Trophoblast cell (in vitro differentiated cells and primary cell): ENCODE results near the gene SIAH3.

ENCODE experiments used
- DNase-seq, 2 donors: peaks; one replicate each; pipeline ENCODE4 v3.0.0-alpha.2; 2016
- H2AFZ ChIP-seq: 2 replicates; pipeline ENCODE4 v1.6.1; 2013; ENCODE audit warnings: low read length, moderate library complexity, mild to moderate bottlenecking; ENCODE audit not compliant: insufficient read depth, poor library complexity
- H2AK5ac ChIP-seq: 2 replicates; pipeline ENCODE4 v1.6.1; 2013; ENCODE audit warnings: mild to moderate bottlenecking, low read length
- H2BK120ac ChIP-seq: 2 replicates; pipeline ENCODE4 v1.6.1; 2013; ENCODE audit warnings: low read length, mild to moderate bottlenecking, moderate library complexity; ENCODE audit not compliant: insufficient read depth, poor library complexity
- H2BK12ac ChIP-seq: 2 replicates; pipeline ENCODE4 v1.6.1; 2013; ENCODE audit warnings: mild to moderate bottlenecking, low read length, moderate library complexity
- H2BK5ac ChIP-seq: 2 replicates; pipeline ENCODE4 v1.6.1; 2013; ENCODE audit warnings: low read length, low read depth, moderate library complexity, mild to moderate bottlenecking; ENCODE audit not compliant: poor library complexity
- H3K14ac ChIP-seq: 2 replicates; pipeline ENCODE4 v1.6.1; 2013; ENCODE audit warnings: mild to moderate bottlenecking, low read length
- H3K18ac ChIP-seq: 2 replicates; pipeline ENCODE4 v1.6.1; 2013; ENCODE audit warnings: mild to moderate bottlenecking, low read length
- H3K23ac ChIP-seq: 2 replicates; pipeline ENCODE4 v1.6.1; 2013; ENCODE audit warnings: low read length
- H3K27ac ChIP-seq: 2 replicates; pipeline ENCODE4 v1.5.1; 2013; ENCODE audit warnings: low read depth, mild to moderate bottlenecking, inconsistent platforms, low read length, moderate library complexity
- H3K27me3 ChIP-seq: 2 replicates; pipeline ENCODE4 v1.6.1; 2013; ENCODE audit warnings: inconsistent platforms, mild to moderate bottlenecking, low read length, moderate library complexity; ENCODE audit not compliant: insufficient read depth
- H3K36me3 ChIP-seq, 2 experiments: 1 replicate in 1 of 2; 2 replicates in 1 of 2; pipeline ENCODE4 v1.6.1; 2013; ENCODE audit warnings: low read length in 2 of 2, mild to moderate bottlenecking in 2 of 2, moderate library complexity in 1 of 2; ENCODE audit not compliant: insufficient read depth in 2 of 2, control insufficient read depth in 1 of 2
- H3K4ac ChIP-seq: 2 replicates; pipeline ENCODE4 v1.6.1; 2013; ENCODE audit warnings: low read depth, mild to moderate bottlenecking, low read length, moderate library complexity
- H3K4me1 ChIP-seq, 2 experiments: 1 replicate in 1 of 2; 2 replicates in 1 of 2; pipeline ENCODE4 v1.6.1; 2013; ENCODE audit warnings: low read length in 2 of 2, mild to moderate bottlenecking in 2 of 2, moderate library complexity in 1 of 2; ENCODE audit not compliant: insufficient read depth in 2 of 2, control insufficient read depth in 1 of 2
- H3K4me2 ChIP-seq: 2 replicates; pipeline ENCODE4 v1.6.1; 2013; ENCODE audit warnings: inconsistent platforms, mild to moderate bottlenecking, low read length, moderate library complexity
- H3K4me3 ChIP-seq: 2 replicates; pipeline ENCODE4 v1.5.1; 2013; ENCODE audit warnings: mild to moderate bottlenecking, low read depth, low read length, inconsistent platforms
- H3K79me1 ChIP-seq: one replicate; pipeline ENCODE4 v1.6.1; 2013; ENCODE audit warnings: low read length
- H3K79me2 ChIP-seq: 2 replicates; pipeline ENCODE4 v1.6.1; 2013; ENCODE audit warnings: low read length, mild to moderate bottlenecking; ENCODE audit not compliant: control insufficient read depth, insufficient read depth, poor library complexity
- H3K9ac ChIP-seq: 2 replicates; pipeline ENCODE4 v1.6.1; 2013; ENCODE audit warnings: mild to moderate bottlenecking, low read length
- H3K9me3 ChIP-seq: 2 replicates; pipeline ENCODE4 v1.6.1; 2013; ENCODE audit warnings: low read depth, mild to moderate bottlenecking, control low read depth, inconsistent platforms, low read length; ENCODE audit not compliant: insufficient read depth
- H4K12ac ChIP-seq: 2 replicates; pipeline ENCODE4 v1.6.1; 2013; ENCODE audit warnings: low read depth, mild to moderate bottlenecking, low read length, moderate library complexity
- H4K8ac ChIP-seq: 2 replicates; pipeline ENCODE4 v1.6.1; 2013; ENCODE audit warnings: low read depth, mild to moderate bottlenecking, low read length, moderate library complexity
- H4K91ac ChIP-seq: one replicate; pipeline ENCODE4 v1.6.1; 2013; ENCODE audit warnings: low read depth, mild to moderate bottlenecking, low read length, moderate library complexity
- WGBS: extraction: QIAGEN DNeasy Blood & Tissue Kit; methylation state at CpG from one replicate; pipeline ENCODE4 v1.1.7; 2013; ENCODE audit warnings: missing lambda C conversion rate; ENCODE audit not compliant: insufficient read length, insufficient coverage; ENCODE audit errors: extremely low coverage; 5-methylcytosine and 5-hydroxymethylcytosine counted together

Gene SIAH3

DNA sequence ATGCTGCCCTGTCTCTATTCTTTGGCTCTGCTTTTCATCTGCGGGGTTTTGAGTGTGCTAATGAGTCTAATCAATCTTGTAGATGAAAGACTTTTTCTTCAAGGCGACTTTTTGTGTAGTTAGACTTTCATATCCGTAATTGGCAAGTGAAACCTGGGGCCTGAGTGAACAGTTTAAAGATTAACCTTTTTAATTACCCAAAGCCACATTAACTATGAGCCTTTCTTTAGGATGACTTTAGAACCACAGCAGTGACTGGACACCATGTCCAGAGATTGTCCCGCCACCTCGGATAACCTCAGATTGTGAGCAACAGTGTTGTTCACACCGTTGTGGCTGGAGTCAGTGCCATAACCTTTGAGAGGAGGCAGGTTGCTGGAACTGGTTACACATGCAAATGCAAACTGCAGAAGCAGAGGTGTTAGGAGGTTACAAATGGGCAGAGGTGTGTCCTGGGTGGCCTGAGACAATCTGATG, 58.7 kb downstream of the SIAH3 start:
- Histone ChIP-seq H4K12ac (no peak overlapping the region), H3K23ac (no peak overlapping the region), H3K4me2 (no peak overlapping the region), H3K79me2 (no peaks in the 10 kb centered on the region), H2BK12ac (no peak overlapping the region), H3K9me3 (no peaks in the 10 kb centered on the region), H3K27me3 (no peaks in the 10 kb centered on the region), H3K36me3 (no peaks in the 10 kb centered on the region), H3K4me3 (no peak overlapping the region), H3K4ac (no peak overlapping the region), H4K8ac (no peak overlapping the region), H2AFZ (no peak overlapping the region), H3K9ac (no peak overlapping the region), H3K79me1 (no peaks in the 10 kb centered on the region), H3K14ac (no peak overlapping the region), H3K27ac (no peak overlapping the region), H2BK120ac (no peak overlapping the region), H3K4me1 (peaks cover 0 to 2% of the 10 kb centered on the region in 2 experiments), H4K91ac (no peak overlapping the region), H3K18ac (no peak overlapping the region), H2BK5ac (no peak overlapping the region), H2AK5ac (no peak overlapping the region)
- DNase-seq = no peak
- WGBS = no CpG with 5 or more reads among the region's 6 CpGs

DNA sequence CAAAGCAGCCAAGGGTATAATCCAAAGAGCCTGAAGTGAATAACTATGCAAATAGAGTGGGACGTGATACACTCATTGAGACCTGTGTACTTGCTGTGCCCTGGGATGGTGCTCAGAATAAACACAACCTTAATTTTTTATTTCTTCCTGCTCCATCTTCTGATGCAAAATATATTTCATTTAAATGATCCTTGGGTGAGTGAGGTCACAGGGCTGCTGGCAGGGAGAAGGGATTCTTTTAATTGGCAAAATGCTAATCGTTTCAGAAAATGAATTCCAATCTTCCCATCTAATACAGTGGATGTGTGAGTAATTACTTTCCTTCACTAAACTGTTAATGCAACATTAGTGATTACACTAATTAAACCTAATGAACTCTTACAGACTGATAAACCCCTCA, 63.5 kb downstream of the SIAH3 start:
- H3K23ac ChIP-seq = no peak overlapping the region
- H3K36me3 ChIP-seq = no peaks in the 10 kb centered on the region
- H4K8ac ChIP-seq = no peak overlapping the region
- H2AFZ ChIP-seq = no peak overlapping the region
- H2AK5ac ChIP-seq = no peak overlapping the region
- no CpG with 5 or more reads among the region's 2 CpGs for WGBS
- no peak overlapping the region for H3K14ac ChIP-seq
- no peaks in the 10 kb centered on the region for H3K9me3 ChIP-seq
- no peaks in the 10 kb centered on the region for H3K27me3 ChIP-seq
- no peak overlapping the region for H3K4me2 ChIP-seq
- H3K79me1 ChIP-seq = no peaks in the 10 kb centered on the region
- H2BK12ac ChIP-seq = no peak overlapping the region
- no peak overlapping the region for H2BK5ac ChIP-seq
- no peak overlapping the region for H3K18ac ChIP-seq
- H2BK120ac ChIP-seq = no peak overlapping the region
- H4K12ac ChIP-seq = no peak overlapping the region
- no peak overlapping the region for H3K27ac ChIP-seq
- H3K9ac ChIP-seq = no peak overlapping the region
- DNase-seq = no peak
- H3K79me2 ChIP-seq = no peaks in the 10 kb centered on the region
- H3K4me1 ChIP-seq = peaks cover 0 to under 1% of the 10 kb centered on the region in 2 experiments
- no peak overlapping the region for H3K4me3 ChIP-seq
- H4K91ac ChIP-seq = no peak overlapping the region
- no peak overlapping the region for H3K4ac ChIP-seq

DNA sequence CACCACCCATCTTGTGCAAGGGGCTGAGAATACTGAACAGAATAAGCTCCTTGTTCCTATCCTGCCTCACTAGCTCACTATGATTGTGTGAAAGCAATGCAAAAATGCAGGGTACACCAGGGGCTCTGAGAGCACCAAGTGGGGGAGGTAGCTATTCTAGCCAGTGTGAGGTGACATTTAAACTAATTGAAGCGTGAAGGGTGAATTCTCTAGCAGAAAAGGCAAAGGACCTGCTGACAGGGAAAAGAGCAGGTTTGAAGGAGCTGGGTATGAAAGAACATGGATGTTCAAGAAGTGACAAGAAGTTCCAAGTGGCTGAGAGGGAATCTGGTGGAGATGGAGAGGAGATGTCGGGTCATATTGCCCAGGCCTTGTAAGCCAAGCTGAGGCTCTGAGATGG, 64.2 kb downstream of the SIAH3 start:
- no peak overlapping the region for H2AFZ ChIP-seq
- H4K8ac ChIP-seq = no peak overlapping the region
- H3K18ac ChIP-seq = no peak overlapping the region
- no peaks in the 10 kb centered on the region for H3K9me3 ChIP-seq
- H3K79me1 ChIP-seq = no peaks in the 10 kb centered on the region
- H3K4ac ChIP-seq = no peak overlapping the region
- H4K12ac ChIP-seq = no peak overlapping the region
- no peaks in the 10 kb centered on the region for H3K79me2 ChIP-seq
- H3K23ac ChIP-seq = no peak overlapping the region
- no peaks in the 10 kb centered on the region for H3K4me1 ChIP-seq
- H3K14ac ChIP-seq = no peak overlapping the region
- no peak overlapping the region for H3K27ac ChIP-seq
- H3K9ac ChIP-seq = no peak overlapping the region
- no peak overlapping the region for H3K4me3 ChIP-seq
- H2BK5ac ChIP-seq = no peak overlapping the region
- no peak overlapping the region for H2AK5ac ChIP-seq
- H3K36me3 ChIP-seq = no peaks in the 10 kb centered on the region
- no peak overlapping the region for H2BK120ac ChIP-seq
- H2BK12ac ChIP-seq = no peak overlapping the region
- H4K91ac ChIP-seq = no peak overlapping the region
- no peaks in the 10 kb centered on the region for H3K27me3 ChIP-seq
- no peak for DNase-seq
- H3K4me2 ChIP-seq = no peak overlapping the region
- WGBS = no CpG with 5 or more reads among the region's 2 CpGs

DNA sequence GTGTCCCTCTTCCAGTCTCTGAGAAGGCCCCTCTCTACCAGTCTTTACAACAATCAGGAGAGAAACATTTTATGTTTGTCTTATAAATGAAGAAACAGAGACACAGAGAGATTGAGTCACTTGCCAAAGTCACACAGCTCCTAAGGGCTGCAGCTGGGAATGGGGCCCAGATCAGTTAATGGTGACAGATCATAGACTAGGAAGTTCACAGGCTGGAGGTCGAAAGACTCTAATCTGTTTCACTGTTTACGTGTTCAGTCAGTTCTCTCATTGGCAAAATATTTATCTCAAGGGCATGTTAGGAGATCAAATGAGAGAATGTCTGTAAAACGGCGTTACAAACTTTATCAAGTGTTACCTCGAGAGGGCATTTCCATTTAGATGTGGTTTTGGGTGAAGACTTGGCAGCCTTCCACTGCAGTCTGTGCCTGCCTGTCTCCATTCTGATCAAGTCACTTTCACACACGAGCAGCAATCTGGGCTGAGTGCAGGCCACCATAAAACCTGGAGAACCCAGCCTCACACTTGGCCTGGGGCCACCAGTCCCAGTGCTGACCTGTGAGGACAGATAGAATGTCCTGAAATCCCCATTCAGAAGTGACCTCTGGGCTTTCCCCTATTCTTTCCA, 65.1 kb downstream of the SIAH3 start:
- DNase-seq = peak in 1 of 2 donors; percentile 4
- H3K23ac ChIP-seq = no peak overlapping the region
- H2BK12ac ChIP-seq = no peak overlapping the region
- no peak overlapping the region for H3K9ac ChIP-seq
- no peaks in the 10 kb centered on the region for H3K27me3 ChIP-seq
- no peaks in the 10 kb centered on the region for H3K4me1 ChIP-seq
- H3K79me2 ChIP-seq = no peaks in the 10 kb centered on the region
- no peak overlapping the region for H3K18ac ChIP-seq
- H2AFZ ChIP-seq = no peak overlapping the region
- H4K91ac ChIP-seq = no peak overlapping the region
- H3K9me3 ChIP-seq = no peaks in the 10 kb centered on the region
- H3K27ac ChIP-seq = no peak overlapping the region
- H4K8ac ChIP-seq = no peak overlapping the region
- H3K14ac ChIP-seq = no peak overlapping the region
- H2AK5ac ChIP-seq = no peak overlapping the region
- H3K79me1 ChIP-seq = no peaks in the 10 kb centered on the region
- H2BK120ac ChIP-seq = no peak overlapping the region
- WGBS = no CpG with 5 or more reads among the region's 6 CpGs
- H4K12ac ChIP-seq = no peak overlapping the region
- no peak overlapping the region for H2BK5ac ChIP-seq
- no peak overlapping the region for H3K4me3 ChIP-seq
- no peaks in the 10 kb centered on the region for H3K36me3 ChIP-seq
- H3K4ac ChIP-seq = no peak overlapping the region
- H3K4me2 ChIP-seq = no peak overlapping the region
